ENCODE data around the gene GALNT14.
A peak's percentile ranks its signal among the peaks of the same experiment; 100 is the strongest.

Gene GALNT14

GRCh38 chr2:31088504-31089195 lies 49.6 kb downstream of the GALNT14 start:
- H3K4me3 ChIP-seq (ENCODE audit: low read length) = no peak overlapping the region
- H3K27me3 ChIP-seq (ENCODE audit: control insufficient read depth, insufficient read depth, low read length) = no peaks in the 10 kb centered on the region
- no peaks in the 10 kb centered on the region for H3K9me3 ChIP-seq (ENCODE audit: control insufficient read depth, insufficient read depth, low read length)
- H3K27ac ChIP-seq (ENCODE audit: low read length) = no peak overlapping the region
- WGBS (ENCODE audit: insufficient coverage, insufficient read length) = 100% methylated on average over 1 of the region's 6 CpGs
- no peaks in the 10 kb centered on the region for H3K36me3 ChIP-seq (ENCODE audit: control insufficient read depth, insufficient read depth, low read length)
- H3K4me1 ChIP-seq (ENCODE audit: control insufficient read depth, insufficient read depth, low read length) = 0 out of 2 replicates have a peak, but pooled peaks cover 1% of the 10 kb centered on the region
- DNase-seq (ENCODE audit: low read depth, low spot score) = no peak

GRCh38 chr2:31087491-31087890 lies 50.7 kb downstream of the GALNT14 start:
- WGBS (ENCODE audit: insufficient coverage, insufficient read length) = no CpG with 5 or more reads among the region's 3 CpGs
- no peaks in the 10 kb centered on the region for H3K36me3 ChIP-seq (ENCODE audit: control insufficient read depth, insufficient read depth, low read length)
- H3K27ac ChIP-seq (ENCODE audit: low read length) = no peak overlapping the region

DNA sequence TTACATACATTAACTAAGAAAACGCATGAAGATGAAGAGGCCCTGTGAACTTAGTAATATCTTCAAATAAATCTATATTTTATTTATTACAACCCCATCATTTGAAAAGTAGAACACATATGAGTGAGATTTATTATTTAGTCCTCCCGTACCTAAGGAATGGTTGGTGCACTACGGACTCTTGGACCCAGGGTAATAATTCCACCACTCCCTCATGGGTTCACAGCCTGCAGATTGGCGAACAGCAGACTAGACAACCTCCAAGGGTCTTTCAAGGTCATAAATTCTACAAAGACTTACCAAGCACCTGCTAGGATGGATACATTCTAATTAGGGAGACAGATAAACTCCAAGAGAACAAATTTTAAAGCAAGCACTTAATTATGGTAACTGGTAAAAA lies 51.6 kb downstream of the GALNT14 start:
- Histone ChIP-seq H3K4me1 (ENCODE audit: control insufficient read depth, insufficient read depth, low read length) (0 out of 2 replicates have a peak, but pooled peaks cover 1% of the 10 kb centered on the region), H3K27me3 (ENCODE audit: control insufficient read depth, insufficient read depth, low read length) (no peaks in the 10 kb centered on the region), H3K4me3 (ENCODE audit: low read length) (no peak overlapping the region), H3K27ac (ENCODE audit: low read length) (no peak overlapping the region), H3K36me3 (ENCODE audit: control insufficient read depth, insufficient read depth, low read length) (no peaks in the 10 kb centered on the region), H3K9me3 (ENCODE audit: control insufficient read depth, insufficient read depth, low read length) (no peaks in the 10 kb centered on the region)
- DNase-seq (ENCODE audit: low read depth, low spot score) = no peak
- WGBS (ENCODE audit: insufficient coverage, insufficient read length) = no CpG with 5 or more reads among the region's 4 CpGs

More at GRCh38 chr2:31087491-31087890, 50.7 kb downstream of the GALNT14 start:
- no peak for DNase-seq (ENCODE audit: low read depth, low spot score)
- no peaks in the 10 kb centered on the region for H3K9me3 ChIP-seq (ENCODE audit: control insufficient read depth, insufficient read depth, low read length)
- no peaks in the 10 kb centered on the region for H3K27me3 ChIP-seq (ENCODE audit: control insufficient read depth, insufficient read depth, low read length)
- H3K4me3 ChIP-seq (ENCODE audit: low read length) = no peak overlapping the region
- H3K4me1 ChIP-seq (ENCODE audit: control insufficient read depth, insufficient read depth, low read length) = 0 out of 2 replicates have a peak, but pooled peaks cover 1% of the 10 kb centered on the region

- Histone ChIP-seq H3K9me3 (ENCODE audit: control insufficient read depth, insufficient read depth, low read length) (no peaks in the 10 kb centered on the region), H3K27me3 (ENCODE audit: control insufficient read depth, insufficient read depth, low read length) (no peaks in the 10 kb centered on the region), H3K27ac (ENCODE audit: low read length) (no peak overlapping the region), H3K4me1 (ENCODE audit: control insufficient read depth, insufficient read depth, low read length) (no peaks in the 10 kb centered on the region), H3K4me3 (ENCODE audit: low read length) (no peak overlapping the region), H3K36me3 (ENCODE audit: control insufficient read depth, insufficient read depth, low read length) (no peaks in the 10 kb centered on the region)
- WGBS (ENCODE audit: insufficient coverage, insufficient read length) = no CpG with 5 or more reads among the region's 13 CpGs
- DNase-seq (ENCODE audit: low read depth, low spot score) = no peak
Measured at GRCh38 chr2:31083234-31083993, 54.8 kb downstream of the GALNT14 start.

DNA sequence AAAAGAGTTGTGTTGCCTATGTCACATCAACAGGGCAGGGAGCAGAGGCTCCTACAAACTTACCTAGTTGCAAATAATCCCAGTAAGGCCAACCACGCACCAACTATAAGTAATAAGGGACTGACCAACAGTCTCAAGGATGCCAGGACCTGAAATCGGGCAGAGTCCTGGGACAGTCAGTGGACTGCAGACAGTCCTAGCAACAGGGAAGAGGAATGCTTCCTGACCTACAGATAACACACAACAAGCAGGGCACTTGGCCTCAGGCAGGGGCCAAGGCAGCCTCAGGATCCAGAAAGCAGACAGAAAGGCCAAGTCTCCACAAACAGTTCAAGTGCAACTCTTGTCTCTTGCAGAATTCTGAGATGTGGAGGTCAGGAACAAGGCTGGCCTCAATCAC lies 56.2 kb downstream of the GALNT14 start:
- H3K27ac ChIP-seq (ENCODE audit: low read length) = no peak overlapping the region
- no peak for DNase-seq (ENCODE audit: low read depth, low spot score)
- H3K4me3 ChIP-seq (ENCODE audit: low read length) = no peak overlapping the region; the same call in 1 of the 2 replicates
- H3K27me3 ChIP-seq (ENCODE audit: control insufficient read depth, insufficient read depth, low read length) = no peaks in the 10 kb centered on the region
- no peaks in the 10 kb centered on the region for H3K36me3 ChIP-seq (ENCODE audit: control insufficient read depth, insufficient read depth, low read length)
- no peaks in the 10 kb centered on the region for H3K4me1 ChIP-seq (ENCODE audit: control insufficient read depth, insufficient read depth, low read length)
- WGBS (ENCODE audit: insufficient coverage, insufficient read length) = no CpG with 5 or more reads among the region's 2 CpGs
- no peaks in the 10 kb centered on the region for H3K9me3 ChIP-seq (ENCODE audit: control insufficient read depth, insufficient read depth, low read length)

DNA sequence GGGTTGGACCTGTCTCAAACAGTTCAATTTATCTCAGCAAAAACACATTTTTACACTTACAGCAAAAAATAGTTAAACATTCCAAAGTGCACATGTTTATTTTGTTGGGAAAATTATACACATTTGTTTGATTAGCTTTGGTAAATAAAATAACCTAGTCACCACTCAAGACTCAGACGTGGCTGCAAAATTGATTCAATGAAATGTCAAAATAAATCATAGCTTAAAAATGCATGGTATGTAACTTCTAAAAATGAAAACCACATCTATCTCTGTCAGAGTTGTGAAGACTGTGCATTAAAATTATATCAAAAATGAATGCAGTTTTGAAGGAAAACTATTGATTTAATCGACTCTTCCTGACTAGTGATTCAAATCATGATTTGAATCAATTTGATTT lies 56.7 kb downstream of the GALNT14 start:
- DNase-seq (ENCODE audit: low read depth, low spot score) = no peak
- H3K27ac ChIP-seq (ENCODE audit: low read length) = no peak overlapping the region
- no peaks in the 10 kb centered on the region for H3K36me3 ChIP-seq (ENCODE audit: control insufficient read depth, insufficient read depth, low read length)
- H3K27me3 ChIP-seq (ENCODE audit: control insufficient read depth, insufficient read depth, low read length) = no peaks in the 10 kb centered on the region
- H3K9me3 ChIP-seq (ENCODE audit: control insufficient read depth, insufficient read depth, low read length) = no peaks in the 10 kb centered on the region
- WGBS (ENCODE audit: insufficient coverage, insufficient read length) = no CpG with 5 or more reads among the region's 2 CpGs
- H3K4me3 ChIP-seq (ENCODE audit: low read length) = no peak overlapping the region
- no peaks in the 10 kb centered on the region for H3K4me1 ChIP-seq (ENCODE audit: control insufficient read depth, insufficient read depth, low read length)

DNA sequence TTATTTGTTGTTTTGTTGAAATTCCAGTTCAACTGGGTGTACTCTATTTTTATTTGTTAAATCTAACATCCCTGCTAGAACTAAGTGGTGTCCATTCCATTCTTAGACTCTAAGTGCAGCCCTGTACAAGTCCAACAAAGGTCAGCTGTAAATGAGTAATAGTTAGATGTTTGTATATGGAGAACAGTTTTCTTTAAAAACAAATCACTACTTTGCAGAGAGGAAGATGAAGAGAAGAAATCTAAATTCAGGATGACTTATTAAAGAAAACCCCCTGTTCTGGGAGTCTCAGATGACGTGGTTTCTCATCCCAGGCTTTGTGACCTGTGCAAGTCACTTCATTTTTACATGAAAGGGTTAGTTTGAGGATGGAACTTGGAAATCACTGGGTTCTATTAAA lies 57.9 kb downstream of the GALNT14 start:
- no peaks in the 10 kb centered on the region for H3K27me3 ChIP-seq (ENCODE audit: control insufficient read depth, insufficient read depth, low read length)
- no peaks in the 10 kb centered on the region for H3K9me3 ChIP-seq (ENCODE audit: control insufficient read depth, insufficient read depth, low read length)
- no peak for DNase-seq (ENCODE audit: low read depth, low spot score)
- no peaks in the 10 kb centered on the region for H3K36me3 ChIP-seq (ENCODE audit: control insufficient read depth, insufficient read depth, low read length)
- no CpG with 5 or more reads among the region's 1 CpG for WGBS (ENCODE audit: insufficient coverage, insufficient read length)
- H3K4me3 ChIP-seq (ENCODE audit: low read length) = no peak overlapping the region
- H3K27ac ChIP-seq (ENCODE audit: low read length) = no peak overlapping the region
- no peaks in the 10 kb centered on the region for H3K4me1 ChIP-seq (ENCODE audit: control insufficient read depth, insufficient read depth, low read length)

- peak; percentile 31 for DNase-seq (ENCODE audit: low read depth, low spot score)
- Histone ChIP-seq H3K9me3 (ENCODE audit: control insufficient read depth, insufficient read depth, low read length) (no peaks in the 10 kb centered on the region), H3K27me3 (ENCODE audit: control insufficient read depth, insufficient read depth, low read length) (no peaks in the 10 kb centered on the region), H3K4me3 (ENCODE audit: low read length) (no peak overlapping the region), H3K27ac (ENCODE audit: low read length) (no peak overlapping the region), H3K36me3 (ENCODE audit: control insufficient read depth, insufficient read depth, low read length) (no peaks in the 10 kb centered on the region), H3K4me1 (ENCODE audit: control insufficient read depth, insufficient read depth, low read length) (no peaks in the 10 kb centered on the region)
- no CpG with 5 or more reads among the region's 5 CpGs for WGBS (ENCODE audit: insufficient coverage, insufficient read length)
Measured at GRCh38 chr2:31079665-31080064, 58.6 kb downstream of the GALNT14 start.

DNA sequence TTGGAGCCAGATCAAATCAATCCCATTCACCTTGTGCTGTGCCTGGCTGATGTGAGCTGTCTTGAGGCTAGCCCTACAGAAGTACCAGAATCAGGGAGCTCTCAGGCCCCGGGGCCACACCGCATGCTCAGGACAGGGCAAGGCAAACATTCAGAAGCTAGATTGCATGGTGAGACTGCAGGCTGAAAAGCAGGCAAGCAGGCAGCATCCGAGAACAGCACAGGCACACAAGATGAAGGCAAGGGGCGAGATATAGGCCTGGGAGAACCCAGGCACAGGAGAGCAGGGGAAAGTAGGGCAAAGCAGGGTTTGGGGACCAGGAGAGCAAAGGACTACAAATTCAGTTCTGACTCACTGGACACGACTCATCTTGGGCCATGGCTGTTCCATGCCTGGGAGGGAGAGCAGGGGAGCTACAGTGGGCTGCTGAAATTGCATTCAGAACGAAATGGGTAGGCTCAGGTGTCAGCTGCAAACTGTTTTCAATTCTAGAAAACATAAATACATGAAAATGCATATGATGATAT lies 59.6 kb downstream of the GALNT14 start:
- no peaks in the 10 kb centered on the region for H3K4me1 ChIP-seq (ENCODE audit: control insufficient read depth, insufficient read depth, low read length)
- no CpG with 5 or more reads among the region's 6 CpGs for WGBS (ENCODE audit: insufficient coverage, insufficient read length)
- H3K4me3 ChIP-seq (ENCODE audit: low read length) = no peak overlapping the region
- DNase-seq (ENCODE audit: low read depth, low spot score) = no peak
- no peaks in the 10 kb centered on the region for H3K36me3 ChIP-seq (ENCODE audit: control insufficient read depth, insufficient read depth, low read length)
- no peaks in the 10 kb centered on the region for H3K27me3 ChIP-seq (ENCODE audit: control insufficient read depth, insufficient read depth, low read length)
- no peaks in the 10 kb centered on the region for H3K9me3 ChIP-seq (ENCODE audit: control insufficient read depth, insufficient read depth, low read length)
- no peak overlapping the region for H3K27ac ChIP-seq (ENCODE audit: low read length)

GRCh38 chr2:31078011-31078410 lies 60.2 kb downstream of the GALNT14 start:
- no peaks in the 10 kb centered on the region for H3K27me3 ChIP-seq (ENCODE audit: control insufficient read depth, insufficient read depth, low read length)
- no peak overlapping the region for H3K27ac ChIP-seq (ENCODE audit: low read length)
- no peak overlapping the region for H3K4me3 ChIP-seq (ENCODE audit: low read length)
- H3K9me3 ChIP-seq (ENCODE audit: control insufficient read depth, insufficient read depth, low read length) = no peaks in the 10 kb centered on the region
- no CpG with 5 or more reads among the region's 4 CpGs for WGBS (ENCODE audit: insufficient coverage, insufficient read length)
- no peaks in the 10 kb centered on the region for H3K4me1 ChIP-seq (ENCODE audit: control insufficient read depth, insufficient read depth, low read length)
- DNase-seq (ENCODE audit: low read depth, low spot score) = no peak
- H3K36me3 ChIP-seq (ENCODE audit: control insufficient read depth, insufficient read depth, low read length) = no peaks in the 10 kb centered on the region

All from iPS DF 6.9 (cell line).